Fibroblast of lung (primary cell): ENCODE measurements around the gene ZNF333. TPM values are rescaled to one million over a fixed set of nuclear protein-coding genes. Genes with fewer than 3 reads are reported as not detected.

Experiments
- DNase-seq, 2 donors: peaks; one replicate each; pipeline versions ENCODE4 v3.0.0 to v3.0.0-alpha.2; 2010; ENCODE audit warnings: low read depth in 2 of 2
- H2AFZ ChIP-seq: 2 replicates; pipeline ENCODE4 v1.5.1; 2012; ENCODE audit warnings: low read length, control low read depth, inconsistent platforms
- H3K27ac ChIP-seq: 2 replicates; pipeline ENCODE4 v1.5.1; 2011; ENCODE audit warnings: low read length, control low read depth; ENCODE audit not compliant: insufficient read depth
- H3K27me3 ChIP-seq: 2 replicates; pipeline ENCODE4 v1.5.1; 2011; ENCODE audit warnings: mild to moderate bottlenecking, low read length; ENCODE audit not compliant: control insufficient read depth, insufficient read depth
- H3K36me3 ChIP-seq: 2 replicates; pipeline ENCODE4 v1.5.1; 2011; ENCODE audit warnings: low read length; ENCODE audit not compliant: control insufficient read depth, insufficient read depth
- H3K4me1 ChIP-seq: 2 replicates; pipeline ENCODE4 v1.5.1; 2011; ENCODE audit warnings: low read length; ENCODE audit not compliant: control insufficient read depth, insufficient read depth; ENCODE audit errors: extremely low read depth
- H3K4me2 ChIP-seq: 2 replicates; pipeline ENCODE4 v1.5.1; 2011; ENCODE audit warnings: low read length, control low read depth; ENCODE audit not compliant: insufficient read depth; ENCODE audit errors: extremely low read depth
- H3K4me3 ChIP-seq, 4 experiments: fragments of 200-600 bp in 1 of 4; sonication (generic) in 1 of 4; replicated peaks in 1 of 4; 2 replicates each; pipeline ENCODE4 v1.5.1; 2011 to 2016; ENCODE audit warnings: low read length in 4 of 4, low read depth in 3 of 4, mild to moderate bottlenecking in 3 of 4, control low read depth in 2 of 4, inconsistent platforms in 1 of 4, mixed read lengths in 1 of 4; ENCODE audit not compliant: insufficient read depth in 1 of 4; ENCODE audit errors: control extremely low read depth in 1 of 4
- H3K79me2 ChIP-seq: 2 replicates; pipeline ENCODE4 v1.5.1; 2012; ENCODE audit warnings: mild to moderate bottlenecking, low read length, inconsistent platforms; ENCODE audit not compliant: control insufficient read depth, insufficient read depth
- H3K9ac ChIP-seq: 2 replicates; pipeline ENCODE4 v1.5.1; 2011; ENCODE audit warnings: mild to moderate bottlenecking, low read length, control low read depth; ENCODE audit not compliant: insufficient read depth
- H3K9me3 ChIP-seq: 2 replicates; pipeline ENCODE4 v1.5.1; 2012; ENCODE audit warnings: low read depth, low read length; ENCODE audit not compliant: control insufficient read depth, insufficient read depth
- H4K20me1 ChIP-seq: 2 replicates; pipeline ENCODE4 v1.5.1; 2011; ENCODE audit warnings: low read length; ENCODE audit not compliant: control insufficient read depth, insufficient read depth; ENCODE audit errors: extremely low read depth
- EZH2 ChIP-seq: IDR thresholded peaks from 2 replicates; pipeline ENCODE4 v1.5.1; 2012; ENCODE audit warnings: low read length, control low read depth, mild to moderate bottlenecking; ENCODE audit errors: missing control alignments
- polyA plus RNA-seq, 2 donors: library from polyadenylated mRNA; depleted of rRNA in 1 of 2; stranded (reverse) in 1 of 2; unstranded in 1 of 2; fragments of >200 nt; gene quantifications; 2 replicates each; pipeline ENCODE4 v1.2.1, GENCODE V29; 2011 to 2012; ENCODE audit warnings: missing spikeins in 1 of 2
- total RNA-seq: library from RNA; depleted of rRNA; stranded (reverse); fragments of >200 nt; gene quantifications from 2 replicates; pipeline ENCODE4 v1.2.1, GENCODE V29; 2014
- TF ChIP-seq, protein P1 (sequence below), 2 donors: IDR thresholded peaks in 1 of 2; conservative IDR thresholded peaks in 1 of 2; 1 replicate in 1 of 2; 2 replicates in 1 of 2; pipeline ENCODE4 v1.5.1; 2011 to 2012; ENCODE audit warnings: low read length in 2 of 2, control low read depth in 1 of 2, inconsistent platforms in 1 of 2, low read depth in 1 of 2, mild to moderate bottlenecking in 1 of 2

The ZNF333 gene
- total and polyA plus RNA-seq, 2 donors (not counting 1 experiment from before 2014, with no cell fraction given), result 10.0 to 26.9 TPM

DNA sequence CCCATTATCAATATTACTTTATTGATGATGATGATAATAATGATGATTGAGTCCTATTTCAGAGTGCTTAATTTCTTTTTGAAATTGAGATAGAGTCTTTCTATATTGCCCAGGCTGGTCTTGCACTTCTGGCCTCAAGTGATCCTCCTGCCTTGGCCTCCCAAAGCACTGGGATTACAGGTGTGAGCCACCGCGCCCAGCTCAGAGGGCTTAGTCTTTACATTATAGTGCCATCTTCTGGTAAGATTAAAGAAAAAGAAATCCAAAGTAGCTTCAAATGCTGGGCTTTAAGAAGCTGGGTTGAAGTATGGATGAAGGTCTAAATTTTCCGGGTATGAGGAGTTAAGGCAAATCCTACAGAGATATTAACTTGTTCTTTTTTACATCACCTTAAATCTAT, 3.4 kb upstream of the ZNF333 start:
- Histone ChIP-seq H4K20me1 (no peaks in the 10 kb centered on the region), H3K27me3 (no peaks in the 10 kb centered on the region), H3K9me3 (no peaks in the 10 kb centered on the region), H3K27ac (no peak overlapping the region), H3K79me2 (peaks cover 7% of the 10 kb centered on the region), H3K4me3 (no peak overlapping the region), H2AFZ (no peak overlapping the region), H3K36me3 (no peaks in the 10 kb centered on the region), H3K4me1 (peaks cover 3% of the 10 kb centered on the region), H3K4me2 (no peak overlapping the region), H3K9ac (no peak overlapping the region)
- TF ChIP-seq EZH2, result no peak
- TF ChIP-seq, protein P1, sequence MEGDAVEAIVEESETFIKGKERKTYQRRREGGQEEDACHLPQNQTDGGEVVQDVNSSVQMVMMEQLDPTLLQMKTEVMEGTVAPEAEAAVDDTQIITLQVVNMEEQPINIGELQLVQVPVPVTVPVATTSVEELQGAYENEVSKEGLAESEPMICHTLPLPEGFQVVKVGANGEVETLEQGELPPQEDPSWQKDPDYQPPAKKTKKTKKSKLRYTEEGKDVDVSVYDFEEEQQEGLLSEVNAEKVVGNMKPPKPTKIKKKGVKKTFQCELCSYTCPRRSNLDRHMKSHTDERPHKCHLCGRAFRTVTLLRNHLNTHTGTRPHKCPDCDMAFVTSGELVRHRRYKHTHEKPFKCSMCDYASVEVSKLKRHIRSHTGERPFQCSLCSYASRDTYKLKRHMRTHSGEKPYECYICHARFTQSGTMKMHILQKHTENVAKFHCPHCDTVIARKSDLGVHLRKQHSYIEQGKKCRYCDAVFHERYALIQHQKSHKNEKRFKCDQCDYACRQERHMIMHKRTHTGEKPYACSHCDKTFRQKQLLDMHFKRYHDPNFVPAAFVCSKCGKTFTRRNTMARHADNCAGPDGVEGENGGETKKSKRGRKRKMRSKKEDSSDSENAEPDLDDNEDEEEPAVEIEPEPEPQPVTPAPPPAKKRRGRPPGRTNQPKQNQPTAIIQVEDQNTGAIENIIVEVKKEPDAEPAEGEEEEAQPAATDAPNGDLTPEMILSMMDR (conservative IDR thresholded peaks at IDR 0.05 in 1 of 2, IDR thresholded peaks at IDR 0.05 in 1 of 2; ENCODE audit: low read depth in 1 of 2, low read length in 2 of 2), result peak; percentile 22
- DNase-seq, result peak in 1 of 2 donors; percentile 38

DNA sequence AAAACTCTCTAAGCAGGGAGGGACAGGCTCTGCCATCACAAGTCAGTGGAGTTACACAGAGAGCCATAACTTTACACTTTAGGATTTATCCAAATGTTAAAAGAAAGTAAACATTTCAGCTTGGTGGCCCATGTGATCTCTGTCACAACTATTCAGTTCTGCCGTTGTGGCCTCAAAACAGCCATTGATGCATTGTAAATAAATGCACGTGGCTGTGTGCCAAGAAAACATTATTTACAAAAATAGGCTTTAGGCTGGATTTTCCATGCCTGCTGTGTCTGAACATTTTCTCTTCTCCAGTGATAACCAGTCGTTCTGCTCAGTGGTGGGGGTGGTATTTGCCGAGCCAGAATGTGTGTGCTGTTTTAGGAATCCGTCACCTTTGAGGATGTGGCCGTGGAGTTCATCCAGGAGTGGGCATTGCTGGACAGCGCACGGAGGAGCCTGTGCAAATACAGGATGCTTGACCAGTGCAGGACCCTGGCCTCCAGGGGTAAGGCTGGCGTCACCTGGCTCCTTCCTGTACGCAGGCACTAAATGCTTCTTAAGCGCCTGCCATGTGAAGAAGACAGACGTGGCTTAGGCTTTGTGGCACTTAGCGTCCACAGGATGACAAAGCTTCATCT, 4.9 kb downstream of the ZNF333 start:
- Histone ChIP-seq H2AFZ (no peak overlapping the region), H3K9ac (no peak overlapping the region), H3K27me3 (no peaks in the 10 kb centered on the region), H3K9me3 (no peaks in the 10 kb centered on the region), H3K4me1 (no peaks in the 10 kb centered on the region), H3K79me2 (peaks cover 12% of the 10 kb centered on the region), H3K4me2 (no peak overlapping the region), H3K36me3 (peaks cover 5% of the 10 kb centered on the region), H4K20me1 (no peaks in the 10 kb centered on the region), H3K4me3 (no peak overlapping the region), H3K27ac (no peak overlapping the region)
- TF ChIP-seq, protein P1 (conservative IDR thresholded peaks at IDR 0.05 in 1 of 2, IDR thresholded peaks at IDR 0.05 in 1 of 2; ENCODE audit: low read depth in 1 of 2, low read length in 2 of 2), result no peak
- no peak for TF ChIP-seq EZH2
- DNase-seq, result no peak

DNA sequence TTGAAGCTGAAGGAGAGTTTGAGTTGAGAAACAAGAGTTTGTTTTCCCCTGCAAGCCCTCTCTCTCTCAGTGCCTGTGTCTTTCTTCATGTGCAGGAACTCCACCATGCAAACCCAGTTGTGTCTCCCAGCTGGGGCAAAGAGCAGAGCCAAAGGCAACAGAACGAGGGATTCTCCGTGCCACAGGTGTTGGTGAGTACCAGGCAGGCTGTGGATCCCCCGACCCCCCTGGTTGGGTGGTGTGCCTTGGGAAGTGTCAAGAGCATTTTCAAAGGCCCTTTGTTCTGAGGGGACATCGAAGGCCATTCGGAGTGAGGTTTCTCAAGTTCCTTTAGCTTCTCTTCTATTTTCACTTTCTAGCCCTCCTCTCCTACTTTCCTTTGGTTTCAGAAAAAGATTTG, 5.6 kb downstream of the ZNF333 start:
- no peaks in the 10 kb centered on the region for H3K4me1 ChIP-seq
- TF ChIP-seq, protein P1 (conservative IDR thresholded peaks at IDR 0.05 in 1 of 2, IDR thresholded peaks at IDR 0.05 in 1 of 2; ENCODE audit: low read depth in 1 of 2, low read length in 2 of 2), result no peak
- no peak for TF ChIP-seq EZH2
- H4K20me1 ChIP-seq, result no peaks in the 10 kb centered on the region
- H3K27me3 ChIP-seq, result no peaks in the 10 kb centered on the region
- H3K9me3 ChIP-seq, result no peaks in the 10 kb centered on the region
- peaks cover 9% of the 10 kb centered on the region for H3K79me2 ChIP-seq
- no peak overlapping the region for H2AFZ ChIP-seq
- H3K4me3 ChIP-seq, result no peak overlapping the region
- H3K36me3 ChIP-seq, result peaks cover 5% of the 10 kb centered on the region
- no peak overlapping the region for H3K9ac ChIP-seq
- no peak overlapping the region for H3K4me2 ChIP-seq
- no peak for DNase-seq
- no peak overlapping the region for H3K27ac ChIP-seq
